Caki2 (cell line): Measurements from ENCODE around the gene APOC3. TPM values are rescaled to one million over a fixed set of nuclear protein-coding genes. Genes with fewer than 3 reads are reported as not detected.
A peak's percentile ranks its signal among the peaks of the same experiment; 100 is the strongest.

Experiments used
- DNase-seq: peaks from one replicate; pipeline ENCODE4 v3.0.0-alpha.2; 2015; ENCODE audit warnings: low read depth
- in situ Hi-C: cut with HindIII; loops from 2 replicates; pipeline ENCODE4 v1.10.0; 2016; ENCODE audit warnings: low sequenced_read_pairs, low pct_unique_long_range_greater_than_20kb, mixed read lengths
- total RNA-seq: library from RNA; depleted of rRNA; stranded (reverse); fragments of >200 nt; shearing (Covaris generic); gene quantifications from 2 replicates; pipeline ENCODE4 v1.2.3, GENCODE V29; 2014; ENCODE audit warnings: low replicate concordance

Gene APOC3
- total RNA-seq, 1 experiment from 2014 or later: not detected

DNA sequence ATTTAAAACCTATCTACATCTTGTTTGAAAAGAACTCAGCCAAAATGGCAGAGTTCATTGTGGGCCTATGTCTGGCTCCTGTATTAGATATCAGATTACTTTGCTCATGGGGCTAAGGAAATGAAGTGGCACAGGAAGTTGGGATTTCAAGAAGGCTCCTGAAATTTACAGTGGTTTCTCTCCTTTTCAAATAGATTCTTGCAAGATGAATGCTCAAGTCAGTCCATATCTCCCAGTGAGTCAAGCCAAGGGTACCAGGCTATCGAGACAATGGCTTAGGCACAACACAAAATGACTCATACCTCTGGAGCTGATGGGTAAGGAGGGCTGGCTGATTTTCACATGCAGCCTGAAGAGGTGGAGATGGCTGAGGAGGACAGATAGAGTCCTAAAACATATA lies 31.8 kb downstream of the APOC3 start:
- in situ Hi-C loops: no loop called here
- DNase-seq: no peak

DNA sequence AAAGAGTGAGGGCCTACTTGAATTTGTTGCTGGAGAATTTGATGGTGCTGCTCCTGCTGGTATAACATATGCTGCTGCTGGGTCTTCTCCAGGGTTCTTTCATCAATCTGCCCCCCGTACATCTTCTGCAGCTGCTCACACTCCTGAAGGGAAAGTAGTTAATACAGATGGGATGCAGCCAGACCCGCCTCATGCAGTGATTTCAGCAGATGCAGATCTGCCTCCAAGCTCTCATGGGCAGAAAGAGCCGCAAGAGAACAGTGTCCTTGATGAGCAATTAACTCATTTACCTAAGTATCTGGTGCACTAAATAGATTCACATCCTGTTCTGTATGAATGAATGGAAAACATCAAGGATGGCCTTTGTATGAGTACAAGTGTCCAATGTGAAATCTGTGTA lies 32.5 kb downstream of the APOC3 start:
- no peak for DNase-seq
- in situ Hi-C loops: no loop called here

DNA sequence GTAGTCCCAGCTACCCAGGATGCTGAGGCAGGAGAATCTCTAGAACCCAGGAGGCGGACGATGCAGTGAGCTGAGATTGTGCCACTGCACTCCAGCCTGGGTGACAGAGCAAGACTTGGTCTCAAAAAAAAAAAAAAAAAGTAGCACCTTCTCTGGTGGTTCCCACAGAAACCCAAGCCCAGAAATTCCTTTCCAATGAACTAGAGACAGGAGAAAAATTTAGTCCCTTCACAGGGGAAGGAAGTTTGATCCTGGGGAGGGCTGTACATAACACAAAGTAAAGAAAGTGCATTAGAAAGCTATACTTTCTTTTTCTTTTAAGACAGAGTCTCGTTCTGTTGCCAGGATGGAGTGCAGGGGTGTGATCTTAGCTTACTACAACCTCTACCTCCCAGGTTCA lies 33.2 kb downstream of the APOC3 start:
- in situ Hi-C loops: no loop called here
- DNase-seq: no peak

DNA sequence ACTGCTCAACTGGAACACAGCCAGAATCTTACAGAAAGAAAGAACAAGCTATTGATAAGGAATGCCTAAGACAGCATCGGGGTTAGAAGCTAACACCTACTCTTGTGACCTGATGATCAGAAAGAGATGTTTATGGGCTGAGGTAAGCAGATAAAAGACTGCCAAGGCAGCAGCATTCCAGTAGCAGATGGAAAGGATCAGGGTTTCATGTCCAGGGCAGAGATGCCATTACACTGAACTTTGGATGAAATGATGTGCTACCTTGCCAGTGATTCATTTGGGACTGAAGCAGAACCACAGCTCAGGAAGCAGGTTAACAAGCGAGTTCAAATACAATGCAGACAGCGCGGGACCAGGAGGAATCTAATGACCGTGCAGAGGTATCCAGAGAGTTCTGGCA lies 34.8 kb downstream of the APOC3 start:
- DNase-seq: no peak
- in situ Hi-C loops: no loop called here

DNA sequence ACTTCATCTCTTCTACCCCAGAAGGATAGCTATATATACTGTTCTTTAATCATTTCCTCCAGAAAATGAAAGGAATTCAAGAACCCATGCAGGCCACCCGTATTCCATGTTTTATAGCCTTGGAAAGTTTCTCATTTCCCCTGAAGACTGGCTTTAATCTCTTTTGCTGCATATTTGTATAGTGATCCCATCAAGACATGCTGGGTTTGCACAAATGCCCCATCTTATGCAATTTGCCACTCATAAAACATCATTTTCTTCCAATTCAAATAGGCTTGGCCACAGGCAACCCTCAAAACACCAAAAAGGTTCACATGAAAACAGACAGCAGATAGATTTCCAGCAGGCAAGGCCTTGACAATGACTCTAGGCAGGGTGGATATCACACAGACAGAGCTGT lies 36.0 kb downstream of the APOC3 start:
- DNase-seq: no peak
- in situ Hi-C loops: no loop called here

DNA sequence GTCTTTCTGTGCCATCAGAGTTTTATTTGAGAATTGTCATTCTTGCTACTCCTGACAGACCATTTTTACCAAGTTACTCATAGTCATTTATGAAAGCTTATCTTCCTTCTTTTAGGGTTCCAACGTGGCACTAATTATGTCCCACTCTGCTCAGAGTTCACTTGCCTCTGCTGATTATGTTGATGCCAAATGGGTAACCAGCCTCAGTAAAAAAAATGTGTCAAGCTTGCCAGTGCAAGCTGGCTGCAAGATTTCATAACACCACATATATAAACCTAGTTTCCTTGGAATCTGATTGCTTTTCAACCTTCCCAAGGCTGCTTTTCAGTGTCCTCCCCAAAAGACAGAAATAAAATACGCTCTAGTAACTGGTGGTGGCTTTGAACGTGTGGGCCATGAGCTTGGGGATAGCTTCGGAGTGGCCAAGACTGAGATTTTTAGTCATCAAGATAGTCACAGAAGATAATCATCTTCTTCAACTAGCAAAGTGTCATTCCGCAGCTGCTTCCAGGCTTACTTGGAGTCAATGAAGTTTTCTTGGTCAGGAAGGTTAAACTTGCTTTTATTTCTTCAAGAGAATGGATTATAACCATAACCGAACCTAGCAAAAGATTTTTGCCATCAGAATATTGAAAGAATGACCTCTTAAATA lies 37.2 kb downstream of the APOC3 start:
- in situ Hi-C loops: no loop called here
- no peak for DNase-seq

DNA sequence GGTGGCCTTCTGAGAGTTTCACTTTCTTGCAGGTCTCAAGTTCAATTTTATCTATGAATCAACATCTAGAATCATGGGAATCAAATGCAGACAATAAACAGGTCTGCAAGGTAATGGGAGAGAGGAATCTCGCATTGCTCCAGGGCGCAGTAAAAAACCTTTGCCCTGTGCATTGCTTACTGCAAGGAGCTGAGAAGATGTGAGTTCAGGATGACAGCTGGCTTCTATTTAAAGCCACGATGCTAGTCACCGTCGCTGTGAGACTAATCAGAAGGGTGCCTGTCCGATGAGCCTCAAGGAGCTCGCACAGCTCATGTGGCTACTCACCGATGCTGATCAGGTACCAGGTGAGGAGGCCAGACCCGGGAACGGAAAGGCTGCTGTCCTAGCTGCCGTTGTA lies 37.9 kb downstream of the APOC3 start:
- DNase-seq: no peak
- in situ Hi-C loops: no loop called here

DNA sequence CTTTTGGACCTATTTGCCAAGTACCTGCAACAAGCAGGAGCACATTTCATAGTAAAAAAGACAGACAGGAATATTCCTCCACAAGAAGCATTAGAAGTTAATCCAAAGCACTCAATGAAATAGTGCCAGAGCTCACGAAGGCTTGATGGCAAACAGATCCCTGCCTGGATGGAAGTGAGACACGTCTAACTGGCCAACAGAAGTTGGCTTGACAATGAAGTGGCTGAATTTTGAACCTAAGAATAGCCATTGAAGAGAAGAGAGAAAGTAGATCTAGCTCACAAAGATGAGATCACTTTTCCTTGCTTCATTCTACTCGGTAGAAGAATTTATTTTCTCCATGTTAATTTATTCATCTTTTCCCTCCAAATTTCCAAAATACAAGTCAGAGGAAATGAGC lies 38.4 kb downstream of the APOC3 start:
- in situ Hi-C loops: no loop called here
- DNase-seq: no peak

DNA sequence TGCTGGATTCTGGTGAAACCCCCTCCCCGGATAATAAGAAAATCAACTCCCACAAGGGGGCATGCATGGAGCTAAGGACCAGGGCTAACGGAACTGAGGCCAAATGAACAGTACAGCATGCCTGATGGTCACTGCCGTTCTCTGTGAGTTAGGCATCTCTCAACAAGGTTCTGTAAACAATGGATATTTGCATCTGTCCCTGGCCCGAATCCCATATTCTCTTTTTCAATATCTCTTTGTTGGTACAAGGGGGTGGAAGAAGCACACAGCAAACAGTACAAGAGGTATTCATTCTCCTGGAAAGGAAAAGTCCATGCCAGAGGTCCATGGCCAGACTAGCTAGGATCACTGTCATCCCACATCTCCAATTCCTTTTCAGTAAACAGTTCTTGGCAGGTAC lies 39.9 kb downstream of the APOC3 start:
- in situ Hi-C loops: no loop called here
- DNase-seq: no peak

DNA sequence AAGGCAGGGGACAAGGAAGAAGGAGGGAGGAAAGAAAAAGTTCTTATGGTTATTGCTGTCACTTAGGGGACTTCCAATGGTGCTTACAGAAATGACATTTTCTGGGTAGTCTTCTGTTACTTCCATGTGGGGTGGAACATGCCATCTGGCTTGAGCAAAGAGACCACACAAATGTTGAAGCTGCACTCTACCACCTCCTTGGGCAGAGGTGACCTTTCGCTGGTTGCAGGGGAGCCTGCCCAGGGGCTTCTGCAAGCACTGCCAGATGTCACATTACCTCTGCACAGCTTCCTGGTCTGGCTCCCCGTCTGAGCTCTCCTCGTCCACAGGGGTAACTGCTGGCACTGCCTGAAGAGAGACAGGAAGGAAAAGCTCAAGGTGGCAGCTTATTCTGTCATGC lies 40.3 kb downstream of the APOC3 start:
- DNase-seq: no peak
- in situ Hi-C loops: no loop called here

DNA sequence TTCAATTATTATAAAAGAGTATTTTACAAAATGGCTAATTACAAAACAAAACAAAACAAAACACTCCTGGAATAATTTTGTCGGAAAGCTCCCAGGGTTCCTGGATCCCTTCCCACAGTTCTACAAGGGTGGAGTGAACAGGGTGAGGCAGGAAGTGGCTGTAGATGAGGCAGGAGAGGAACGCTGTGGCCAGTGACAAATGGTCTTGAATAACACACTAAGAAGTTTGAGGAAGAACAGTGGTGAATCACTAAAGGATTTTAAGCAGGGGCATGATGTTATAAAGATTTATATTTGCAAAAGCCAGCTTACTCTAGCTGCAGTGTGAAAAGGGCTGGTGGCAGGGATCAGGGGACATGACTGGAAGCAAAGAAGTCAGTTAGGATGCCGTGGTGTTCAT lies 41.5 kb downstream of the APOC3 start:
- in situ Hi-C loops: no loop called here
- no peak for DNase-seq

DNA sequence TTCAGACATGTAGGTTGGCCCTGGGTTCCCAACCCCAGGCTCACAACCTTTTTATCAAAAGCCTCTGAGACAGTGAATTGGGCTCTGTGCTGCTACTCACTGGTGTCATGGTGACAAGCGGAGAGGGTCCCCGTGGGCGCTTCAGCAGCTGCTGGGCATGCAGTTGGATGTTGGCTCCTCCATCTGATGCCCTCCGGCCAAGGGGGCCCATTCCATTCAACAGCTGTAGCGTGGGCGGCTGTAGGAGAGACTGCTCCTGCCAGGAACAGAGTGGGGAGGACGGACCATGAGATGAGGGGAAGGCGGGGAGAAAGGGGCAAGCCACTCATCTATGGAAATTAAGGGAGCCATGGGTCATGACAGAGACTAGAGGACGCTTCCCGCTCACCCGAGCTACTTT lies 43.7 kb downstream of the APOC3 start:
- in situ Hi-C loops: no loop called here

DNA sequence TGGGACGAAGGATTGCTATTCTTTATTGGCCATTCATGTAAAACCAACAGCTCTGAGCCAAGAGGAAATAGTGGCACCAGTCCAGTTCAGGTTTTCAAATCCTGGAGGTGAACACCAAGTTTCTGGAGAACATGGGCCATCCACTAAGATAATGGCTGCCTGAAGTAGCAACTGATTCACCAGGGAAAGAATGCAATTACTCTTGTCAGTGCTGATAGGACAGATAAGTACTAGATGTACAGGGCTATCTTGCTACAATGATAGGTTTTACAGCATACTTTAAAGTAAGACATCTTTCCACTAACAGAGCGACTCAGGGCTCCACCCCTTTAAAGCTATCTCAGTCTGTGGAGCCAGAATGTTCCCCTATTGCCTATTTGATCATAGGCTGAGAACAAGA lies 44.5 kb downstream of the APOC3 start:
- DNase-seq: no peak
- in situ Hi-C loops: no loop called here

More for the DNA sequence above, 43.7 kb downstream of the APOC3 start:
- DNase-seq: no peak

DNA sequence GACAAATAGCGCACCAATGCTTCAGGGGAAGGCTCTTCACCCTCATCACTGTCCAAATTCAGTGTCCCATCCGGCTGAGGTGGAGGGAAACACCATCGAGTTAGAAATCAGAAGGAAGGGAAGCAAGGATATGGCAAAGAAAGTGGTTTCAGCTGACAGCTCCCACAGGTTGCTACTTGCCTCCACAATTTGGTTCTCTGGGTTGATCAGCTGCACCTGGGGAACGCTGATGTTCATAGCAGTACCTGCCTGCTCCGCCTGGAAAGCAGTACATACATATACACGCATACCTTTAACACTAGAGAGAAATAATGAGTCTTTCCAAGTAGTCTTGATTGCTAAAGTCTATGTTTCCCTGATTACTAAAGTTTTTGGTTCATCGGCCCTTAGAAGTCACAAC lies 45.5 kb downstream of the APOC3 start:
- DNase-seq: no peak
- in situ Hi-C loops: no loop called here

DNA sequence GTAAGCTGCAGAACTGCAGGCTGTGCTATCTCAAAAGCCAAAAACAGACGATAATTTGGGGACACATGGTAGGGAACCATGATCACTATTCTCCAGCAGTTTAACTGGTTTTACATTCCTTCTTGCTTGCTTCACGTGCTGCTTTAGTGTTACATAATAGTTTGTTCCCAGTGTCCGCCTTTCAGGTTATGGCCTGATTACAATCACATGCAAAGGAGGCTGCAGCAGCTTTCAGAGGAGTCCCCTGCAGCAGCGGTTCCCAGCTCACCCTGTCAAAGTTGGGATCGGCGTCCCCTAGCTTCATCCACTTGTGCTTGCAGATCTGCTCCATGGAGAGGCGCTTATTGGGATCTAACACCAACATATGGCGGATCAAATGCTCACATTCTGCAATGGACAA lies 46.9 kb downstream of the APOC3 start:
- no peak for DNase-seq
- in situ Hi-C loops: no loop called here

DNA sequence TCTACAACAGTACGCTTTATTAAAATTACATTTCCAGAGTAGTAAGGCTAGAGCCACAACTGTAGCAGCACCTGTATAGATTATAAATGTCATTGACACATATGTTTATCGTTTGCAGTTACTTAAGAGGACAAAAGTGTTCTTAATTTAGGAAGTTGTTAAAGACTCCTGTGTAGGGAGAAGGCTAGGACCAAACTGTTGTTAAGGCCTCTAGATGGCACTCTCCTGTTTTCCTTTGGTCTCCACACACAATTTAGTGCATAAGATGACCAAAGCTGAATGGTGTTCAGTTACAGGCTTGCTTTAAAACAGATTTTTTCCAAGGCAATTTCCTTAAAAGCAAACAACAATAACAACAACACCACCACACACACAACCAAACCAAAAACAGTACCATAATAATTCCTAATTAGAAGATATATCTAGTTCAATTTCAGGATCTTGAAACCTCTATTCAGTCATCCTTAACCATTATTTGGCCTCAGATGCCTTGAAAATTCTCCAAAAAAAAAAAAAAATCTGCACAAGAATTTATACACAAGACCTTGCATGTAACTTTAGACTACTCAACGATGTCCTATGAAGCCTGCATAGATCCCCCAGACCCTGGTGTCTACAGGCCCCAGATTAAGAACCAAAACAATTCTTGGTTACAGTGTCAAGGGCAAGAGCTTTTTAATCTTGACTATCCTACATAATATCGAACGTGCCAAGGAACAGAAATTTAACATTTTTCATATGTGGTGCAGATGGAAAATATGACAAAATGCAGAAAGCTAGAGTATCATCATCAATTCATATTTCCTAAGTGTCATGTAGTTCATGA lies 50.3 kb downstream of the APOC3 start:
- in situ Hi-C loops: no loop called here
- peak; percentile 31 for DNase-seq

DNA sequence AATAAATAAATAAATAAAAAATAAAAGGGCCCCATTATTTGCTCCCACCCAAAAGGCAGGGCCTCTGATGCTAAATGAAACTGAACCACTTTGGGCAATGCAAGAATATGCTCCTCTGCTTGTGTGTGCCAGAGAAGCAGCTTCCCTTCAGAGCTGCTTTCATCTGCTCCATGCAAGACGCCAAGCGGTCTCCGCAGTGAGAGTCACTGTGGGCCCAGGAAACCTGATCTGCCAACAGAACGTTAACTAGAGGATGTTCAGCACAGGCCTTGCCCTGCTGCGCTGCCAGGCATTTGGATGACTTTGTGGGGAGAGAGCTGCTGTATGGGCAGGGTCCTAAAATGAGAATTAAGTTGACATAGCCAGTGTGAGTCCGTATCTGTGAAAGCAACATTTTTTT lies 51.4 kb downstream of the APOC3 start:
- DNase-seq: no peak
- in situ Hi-C loops: no loop called here

DNA sequence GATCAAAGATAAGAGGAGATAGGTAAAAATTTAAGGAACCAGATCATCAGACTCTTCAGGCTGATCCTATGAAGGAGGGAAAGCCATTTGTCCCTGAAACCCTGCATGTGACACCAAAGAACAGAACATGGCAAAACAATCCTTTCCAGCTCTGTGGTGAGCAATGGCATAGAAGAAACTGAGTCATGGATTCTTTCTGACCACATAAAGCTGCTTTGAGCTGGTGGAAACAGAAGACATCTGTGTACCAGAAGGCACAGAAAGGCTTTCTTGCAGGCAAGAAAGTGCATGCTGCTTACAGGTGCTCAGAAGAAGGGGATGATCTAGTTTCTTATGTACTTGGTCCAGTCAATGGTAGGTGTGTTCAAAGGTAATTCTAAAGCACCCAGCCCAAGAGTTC lies 52.7 kb downstream of the APOC3 start:
- no peak for DNase-seq
- in situ Hi-C loops: no loop called here
